Measurements from ENCODE around the gene ARHGAP18. TPM values are rescaled to one million over a fixed set of nuclear protein-coding genes. Genes with fewer than 3 reads are reported as not detected.

ARHGAP18 gene
- total and polyA plus RNA-seq, 2 of the 13 experiments (the other 11 are each of a cell fraction or from before 2014, with no cell fraction given), result 58.2 to 115 TPM

- DNase-seq (ENCODE audit: low spot score) (no peak), ATAC-seq (peak; percentile 5), FAIRE-seq (peak; percentile 18)
- intact Hi-C loops (cut with micrococcal nuclease; ENCODE audit: unreplicated experiment) (loop anchor here (5.0 kb wide), 1 partner anchor 66 kb away; no protein-coding TSS in a partner anchor), in situ Hi-C loops (cut with HindIII; ENCODE audit: extremely low pct_ligation_motif_present, low pct_unique_long_range_greater_than_20kb) (no loop called here)
- Histone ChIP-seq H3K79me2 (ENCODE audit: insufficient read depth, low read length) (peaks cover 69% of the 10 kb centered on the region), H4K20me1 (ENCODE audit: insufficient read depth, low read length) (no peaks in the 10 kb centered on the region; the same call in 1 of the 2 replicates), H3K4me1 (ENCODE audit: insufficient read depth, low read length) (peaks cover 61% of the 10 kb centered on the region), H3K9ac (ENCODE audit: insufficient read depth, low read depth, low read length) (peak overlapping the region; percentile 72), H3K27me3 (ENCODE audit: control insufficient read depth in 1 of 2, insufficient read depth in 2 of 2, low read length in 2 of 2) (no peaks in the 10 kb centered on the region; a peak in 1 of 5 replicates), H3K9me3 (ENCODE audit: low read length) (no peaks in the 10 kb centered on the region), H2AFZ (ENCODE audit: low read length) (no peak overlapping the region), H3K36me3 (replicated peaks in 1 of 2; ENCODE audit: control insufficient read depth in 1 of 2, insufficient read depth in 2 of 2, low read length in 2 of 2) (peaks cover 2 to 9% of the 10 kb centered on the region in 2 experiments; a peak in 3 of 5 replicates), H3K27ac (ENCODE audit: extremely low read length, insufficient read depth, low read length) (peak overlapping the region; percentile 68), H3K4me3 (replicated peaks in 1 of 3; ENCODE audit: insufficient read depth in 1 of 3, low read depth in 2 of 3, low read length in 3 of 3) (peak overlapping the region; percentile 67 to 84 (median 78)), H3K4me2 (ENCODE audit: low read depth, low read length) (peak overlapping the region; percentile 83)
- ChIA-PET CTCF (ENCODE audit: low intra/inter-chr PET ratio, low total read pairs) (no interaction called here), POLR2A (interaction anchor here (2.4 to 3.7 kb wide), 7 partner anchors 7 to 70 kb away, joined by 7 to 96 read pairs (median 24); no protein-coding TSS in a partner anchor)
- WGBS (ENCODE audit: low lambda C conversion rate), result under 1% methylated on average over 8 of the region's 8 CpGs
- no TSS peak for BruUV-seq (replicated peaks)
- TF ChIP-seq CCDC6 (CRISPR knock-in tag; IDR thresholded peaks at IDR 0.05) (no peak), ZNF788 (CRISPR knock-in tag; IDR thresholded peaks at IDR 0.05; ENCODE audit: borderline replicate concordance) (no peak; the same call in 1 of the 2 replicates), ZFP82 (CRISPR knock-in tag; IDR thresholded peaks at IDR 0.05; ENCODE audit: borderline replicate concordance) (peak; percentile 81; the same call in 1 of the 2 replicates), ZBTB4 (CRISPR knock-in tag; IDR thresholded peaks at IDR 0.05; ENCODE audit: borderline replicate concordance) (0 out of 2 replicates have a peak, but pooled peaks have one; percentile 57), IRF9 (CRISPR knock-in tag; IDR thresholded peaks at IDR 0.05; ENCODE audit: borderline replicate concordance) (0 out of 2 replicates have a peak, but pooled peaks have one; percentile 67), ZNF792 (CRISPR knock-in tag; IDR thresholded peaks at IDR 0.05) (no peak), HNF4A (CRISPR knock-in tag; IDR thresholded peaks at IDR 0.05) (peak; percentile 62), ZNF280B (CRISPR knock-in tag; IDR thresholded peaks at IDR 0.05; ENCODE audit: borderline replicate concordance) (no peak), HDAC1 (CRISPR knock-in tag; IDR thresholded peaks at IDR 0.05) (peak; percentile 59; the same call in 1 of the 2 replicates), ZFP1 (CRISPR knock-in tag; IDR thresholded peaks at IDR 0.05) (no peak), GRHL1 (CRISPR knock-in tag; conservative IDR thresholded peaks at IDR 0.05) (no peak), THAP7 (CRISPR knock-in tag; IDR thresholded peaks at IDR 0.05) (peak; percentile 67; the same call in 1 of the 2 replicates)
These were observed 2.0 kb downstream of the ARHGAP18 start for GRCh38 chr6:129707882-129708495.
